Measurements from ENCODE around the gene AJUBA.

Gene AJUBA

GRCh38 chr14:22929961-22930364 is 52.4 kb downstream of the AJUBA start:
- DNase-seq, result no peak

- DNase-seq, result peak; percentile 95
Measured at GRCh38 chr14:22929104-22929960, 53.0 kb downstream of the AJUBA start, which contains the start of gene PRMT5. PRMT5 (minus strand) TSS chr14:22929376; CDS start chr14:22929361, 15 bp downstream.

- DNase-seq, result no peak
Measured at GRCh38 chr14:22928237-22929103, 53.9 kb downstream of the AJUBA start.

GRCh38 chr14:22926316-22926715 is 56.0 kb downstream of the AJUBA start:
- DNase-seq, result no peak

- no peak for DNase-seq
Measured at GRCh38 chr14:22925513-22925912, 56.8 kb downstream of the AJUBA start.

- no peak for DNase-seq
Measured at GRCh38 chr14:22923746-22924145, 58.6 kb downstream of the AJUBA start.

- DNase-seq, result no peak
Measured at GRCh38 chr14:22922294-22922693, 60.1 kb downstream of the AJUBA start.
